GM12872 (cell line): ENCODE results near the gene ZKSCAN5.

Experiments
- TF ChIP-seq, protein P1 (sequence below): IDR thresholded peaks from 3 replicates; pipeline ENCODE4 v1.5.1; 2011; ENCODE audit warnings: low read depth, mild to moderate bottlenecking, low read length, moderate library complexity; ENCODE audit not compliant: insufficient read depth

Gene ZKSCAN5

DNA sequence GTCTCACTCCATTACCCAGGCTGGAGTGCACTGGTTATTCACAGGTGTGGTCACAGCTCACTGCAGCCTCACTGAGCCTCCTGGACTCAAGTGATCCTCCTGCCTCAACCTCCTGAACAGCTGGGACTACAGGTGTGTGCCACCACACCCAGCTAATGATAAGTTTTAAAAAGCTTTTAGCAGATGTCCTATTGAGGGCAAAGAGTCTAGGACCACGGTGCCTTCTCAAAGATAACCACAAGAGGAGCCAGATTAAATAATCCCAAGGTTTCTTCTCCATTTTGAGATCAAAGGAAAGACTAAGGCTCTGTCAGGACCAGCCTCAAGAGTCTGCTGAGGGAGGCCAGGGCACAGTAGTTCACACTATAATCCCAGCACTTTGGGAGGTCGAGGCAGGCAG, 43.2 kb upstream of the ZKSCAN5 start:
- TF ChIP-seq, protein P1, sequence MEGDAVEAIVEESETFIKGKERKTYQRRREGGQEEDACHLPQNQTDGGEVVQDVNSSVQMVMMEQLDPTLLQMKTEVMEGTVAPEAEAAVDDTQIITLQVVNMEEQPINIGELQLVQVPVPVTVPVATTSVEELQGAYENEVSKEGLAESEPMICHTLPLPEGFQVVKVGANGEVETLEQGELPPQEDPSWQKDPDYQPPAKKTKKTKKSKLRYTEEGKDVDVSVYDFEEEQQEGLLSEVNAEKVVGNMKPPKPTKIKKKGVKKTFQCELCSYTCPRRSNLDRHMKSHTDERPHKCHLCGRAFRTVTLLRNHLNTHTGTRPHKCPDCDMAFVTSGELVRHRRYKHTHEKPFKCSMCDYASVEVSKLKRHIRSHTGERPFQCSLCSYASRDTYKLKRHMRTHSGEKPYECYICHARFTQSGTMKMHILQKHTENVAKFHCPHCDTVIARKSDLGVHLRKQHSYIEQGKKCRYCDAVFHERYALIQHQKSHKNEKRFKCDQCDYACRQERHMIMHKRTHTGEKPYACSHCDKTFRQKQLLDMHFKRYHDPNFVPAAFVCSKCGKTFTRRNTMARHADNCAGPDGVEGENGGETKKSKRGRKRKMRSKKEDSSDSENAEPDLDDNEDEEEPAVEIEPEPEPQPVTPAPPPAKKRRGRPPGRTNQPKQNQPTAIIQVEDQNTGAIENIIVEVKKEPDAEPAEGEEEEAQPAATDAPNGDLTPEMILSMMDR: no peak; the same call in 2 of the 3 replicates

DNA sequence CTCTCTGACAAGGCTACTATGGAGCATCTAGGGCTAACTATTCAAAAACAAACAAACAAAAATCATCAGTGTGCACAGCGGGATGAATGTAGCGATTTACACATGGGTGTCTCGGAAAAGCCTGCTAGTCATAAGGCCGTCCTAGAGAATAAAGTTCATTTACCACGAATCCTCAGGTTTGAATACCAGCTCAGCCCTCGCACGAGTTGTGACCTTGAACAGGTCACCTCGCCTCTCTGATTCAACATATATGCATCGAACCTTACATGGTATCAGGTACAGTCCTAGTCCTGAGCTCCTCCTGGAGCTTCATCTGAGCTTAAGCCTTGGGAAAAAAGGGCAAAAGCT, 39.1 kb upstream of the ZKSCAN5 start:
- TF ChIP-seq, protein P1: no peak

DNA sequence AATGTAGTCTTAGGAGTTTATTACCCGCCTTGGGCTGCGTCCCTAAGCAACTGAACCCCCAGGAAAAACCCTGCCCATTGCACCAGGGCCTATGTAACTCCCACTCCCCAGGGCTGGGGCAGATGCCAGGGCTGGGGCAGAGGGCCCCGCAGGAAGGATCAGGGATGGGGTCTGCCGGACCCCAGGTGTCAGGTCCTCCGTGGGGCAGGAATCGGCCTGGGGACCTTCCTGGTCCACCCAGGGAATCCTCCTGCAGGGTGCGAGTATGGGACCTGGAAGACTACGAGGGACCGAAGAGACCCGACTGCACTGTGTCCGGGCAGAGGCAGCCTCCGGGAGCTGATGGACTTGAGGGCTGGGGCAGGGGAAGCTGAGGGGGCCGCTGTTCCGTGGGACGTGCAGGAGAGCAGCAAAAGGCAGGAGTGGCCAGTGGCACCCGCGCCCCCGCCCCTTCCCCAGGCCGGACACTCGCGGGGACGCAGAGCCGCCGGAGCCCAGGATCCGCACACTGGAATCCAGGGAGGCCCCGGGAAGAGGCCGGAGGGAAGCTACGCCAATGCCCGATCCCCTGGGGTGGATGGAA, 36.0 kb upstream of the ZKSCAN5 start:
- TF ChIP-seq, protein P1: no peak

DNA sequence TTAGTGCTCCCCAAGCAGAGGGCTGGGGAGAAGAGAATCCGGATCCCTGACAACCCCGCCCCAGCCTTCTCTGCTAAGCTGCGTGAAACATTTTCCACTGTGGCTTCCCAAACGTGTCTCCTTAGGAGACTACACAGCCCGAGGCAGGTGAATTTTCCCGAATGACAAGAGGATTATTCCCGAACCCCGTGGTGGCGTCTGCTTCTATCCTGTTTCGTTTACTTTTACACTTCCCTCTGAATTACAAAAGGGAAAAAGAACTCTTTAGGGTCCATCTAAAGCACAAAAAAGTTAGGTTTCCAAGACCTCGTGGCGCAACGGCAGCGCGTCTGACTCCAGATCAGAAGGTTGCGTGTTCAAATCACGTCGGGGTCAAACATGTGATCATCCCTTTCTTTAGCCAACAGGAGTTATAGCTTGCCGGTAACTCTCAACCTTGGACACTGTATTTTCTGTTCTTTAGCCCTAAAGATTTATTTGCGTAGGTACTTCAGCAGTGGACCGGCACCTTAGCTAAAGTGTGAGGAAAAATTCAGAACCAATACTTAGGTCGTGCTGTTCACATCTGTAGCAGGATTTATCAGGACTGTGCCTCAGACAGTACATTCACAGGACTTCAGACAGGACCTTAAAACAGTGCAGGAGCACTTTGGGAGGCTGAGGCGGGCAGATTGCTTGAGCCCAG, 34.9 kb upstream of the ZKSCAN5 start:
- TF ChIP-seq, protein P1: no peak

DNA sequence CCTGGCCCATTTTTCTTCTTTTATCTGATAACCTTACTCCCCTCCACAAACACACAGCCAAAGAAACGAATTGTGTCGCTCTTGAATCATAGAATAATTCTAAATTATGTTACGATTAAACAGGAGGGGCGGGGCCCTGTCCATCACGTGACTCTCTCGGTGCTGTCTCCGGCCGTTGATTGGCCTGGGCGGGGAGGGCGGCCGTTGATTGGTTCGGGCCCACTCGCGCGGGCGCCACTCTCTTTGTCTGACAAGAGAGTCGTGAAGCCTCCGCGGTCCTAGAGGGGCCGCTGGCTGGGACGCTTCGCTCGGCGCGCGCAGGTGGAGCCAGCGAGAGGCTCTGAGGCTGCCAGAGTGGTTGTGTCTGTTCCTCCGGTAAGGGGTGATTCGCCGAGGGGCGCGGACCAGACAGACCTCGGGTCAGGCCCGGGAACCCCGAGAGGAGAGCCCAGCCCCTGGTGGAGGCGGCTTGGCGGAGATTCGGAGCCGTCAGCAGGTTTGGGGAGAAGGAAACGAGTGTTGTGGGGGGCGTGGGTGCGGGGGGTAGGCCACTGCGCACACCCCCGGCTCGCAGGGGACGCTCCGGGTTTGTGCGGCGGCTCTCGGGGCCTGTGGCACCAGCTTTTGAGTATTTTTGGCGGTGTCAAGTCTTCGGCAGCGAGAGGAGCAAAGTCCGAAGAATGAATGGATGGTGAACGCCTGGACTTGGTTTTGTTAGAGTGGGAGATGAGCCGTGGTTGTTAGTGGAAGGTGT, 31.7 kb upstream of the ZKSCAN5 start, which contains the start of gene ZNF789:
ZNF789 (plus strand) TSS at position 330 of the 754 bp plus-strand sequence. CDS start 3,567 bp downstream, outside the sequence.
- TF ChIP-seq, protein P1: no peak

DNA sequence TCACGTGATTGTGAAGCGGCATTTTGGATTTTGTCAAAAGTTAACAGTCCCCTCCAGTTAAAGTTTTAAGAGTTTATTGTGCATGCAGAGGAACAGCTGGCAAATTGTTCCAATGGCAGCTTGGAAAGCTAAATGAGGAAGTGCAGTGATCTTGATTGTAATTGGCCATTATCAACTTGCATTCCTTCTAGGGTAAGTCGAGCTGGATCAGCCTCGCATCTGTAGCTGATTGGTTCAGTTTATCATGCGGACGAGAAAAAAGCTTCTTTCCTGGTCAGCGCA, 31.2 kb upstream of the ZKSCAN5 start:
- TF ChIP-seq, protein P1: no peak

DNA sequence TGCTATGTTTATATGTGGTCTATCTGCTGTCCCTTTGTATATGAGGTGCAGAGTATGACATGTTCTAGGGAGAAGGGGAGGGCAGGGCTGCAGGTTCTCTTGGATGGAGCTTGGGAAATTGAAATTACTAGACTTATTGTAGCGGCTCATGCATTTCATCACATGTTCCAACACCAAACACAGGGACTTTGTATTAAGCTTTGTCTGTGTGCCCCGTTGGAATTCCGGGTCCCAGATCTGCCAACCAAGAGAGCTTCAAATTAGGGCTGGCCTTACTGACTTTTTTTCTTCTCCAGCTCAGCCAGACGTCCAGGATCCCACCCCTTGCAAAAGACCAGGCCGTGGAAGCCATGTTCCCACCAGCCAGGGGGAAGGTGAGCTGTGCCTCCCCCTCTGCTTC, 28.4 kb upstream of the ZKSCAN5 start:
- TF ChIP-seq, protein P1: no peak
